DLD1 (cell line): ENCODE measurements around the gene ANKMY2.
"Not testable (repeated sequence)": the region's sequence is repeated elsewhere in the genome, so short reads cannot be mapped to it uniquely, and the experiment has no call there.

ENCODE experiments used
- in situ Hi-C: cut with HindIII; loops from 2 replicates; pipeline ENCODE4 v1.10.0; 2017; ENCODE audit warnings: low sequenced_read_pairs

The ANKMY2 gene

GRCh38 chr7:16645593-16646471 lies at the start of gene ANKMY2, which contains the start of gene BZW2:
Gene ANKMY2, minus strand, starts transcription at chr7:16645754. Its CDS starts 181 bp downstream, at chr7:16645573.
Gene BZW2, plus strand, starts transcription at chr7:16646181. Its CDS starts 19,263 bp downstream, at chr7:16665444.
- in situ Hi-C loops, result no loop called here

DNA sequence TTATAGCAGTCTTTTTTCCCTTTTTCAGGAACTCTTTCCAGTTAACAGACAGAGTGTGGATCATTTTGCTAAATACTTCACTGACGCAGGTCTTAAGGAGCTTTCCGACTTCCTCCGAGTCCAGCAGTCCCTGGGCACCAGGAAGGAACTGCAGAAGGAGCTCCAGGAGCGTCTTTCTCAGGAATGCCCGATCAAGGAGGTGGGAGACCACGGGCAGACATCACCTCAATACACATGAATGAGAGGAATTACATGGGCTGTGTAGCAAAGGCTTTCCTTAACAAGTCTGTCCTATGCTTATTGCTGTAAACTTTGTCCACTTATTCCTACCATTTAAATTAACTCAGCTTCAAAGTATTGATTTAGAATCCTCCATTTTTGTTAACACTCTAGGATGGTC lies 49.3 kb upstream of the ANKMY2 start:
- in situ Hi-C loops, result no loop called here

DNA sequence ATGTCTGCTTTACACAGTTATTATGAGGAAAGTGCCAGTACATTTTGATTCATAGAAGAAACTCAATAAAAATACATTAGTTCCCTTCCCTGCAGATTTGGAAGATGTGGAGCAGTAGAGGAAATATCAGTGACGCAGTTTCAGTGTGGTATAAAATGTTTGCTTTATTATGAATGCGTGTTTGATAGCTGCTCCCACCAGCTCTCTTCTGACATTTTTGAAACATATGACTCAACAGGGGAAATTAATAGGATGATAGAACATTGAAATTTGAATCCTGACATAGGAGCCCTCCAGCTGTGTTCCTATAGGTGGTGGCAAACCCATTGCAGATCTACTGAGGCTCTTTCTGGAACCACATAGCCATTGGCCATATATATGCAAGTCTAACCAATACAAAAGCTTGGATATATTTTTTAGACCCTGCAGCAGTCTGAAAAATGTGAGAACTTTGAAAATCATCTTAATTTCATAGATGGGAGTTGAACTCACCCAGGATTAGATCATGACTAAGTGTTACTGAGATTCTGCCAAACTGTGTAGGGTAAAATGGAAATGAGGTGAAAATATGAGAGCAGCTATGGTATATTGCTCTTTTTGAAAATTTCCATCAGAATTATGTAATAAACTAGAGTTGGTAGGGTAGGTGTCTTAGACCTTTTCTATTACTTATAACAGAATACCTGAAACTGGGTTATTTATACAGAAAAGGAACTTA lies 48.2 kb upstream of the ANKMY2 start:
- in situ Hi-C loops, result no loop called here

GRCh38 chr7:16691241-16691640 lies 45.7 kb upstream of the ANKMY2 start:
- in situ Hi-C loops, result no loop called here

GRCh38 chr7:16688249-16688648 lies 42.7 kb upstream of the ANKMY2 start:
- in situ Hi-C loops, result no loop called here

DNA sequence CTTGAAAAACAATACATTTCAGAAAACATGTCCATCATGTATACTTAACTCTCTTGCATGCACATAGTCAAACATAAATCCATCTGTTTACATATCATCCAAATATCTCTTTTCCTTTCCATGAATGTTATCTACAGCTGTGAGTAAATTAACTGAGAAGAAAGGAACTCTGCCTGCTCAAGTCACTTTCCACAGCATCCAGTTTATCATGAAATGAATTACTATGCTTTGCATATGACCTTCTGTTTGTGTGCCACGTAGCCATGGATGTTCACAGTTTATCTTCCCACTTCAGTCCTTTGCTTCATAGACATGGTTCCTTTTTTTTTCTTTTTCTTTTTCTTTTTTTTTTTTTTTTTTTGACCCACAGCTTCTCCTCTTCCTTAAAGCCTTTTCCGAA lies 40.0 kb upstream of the ANKMY2 start:
- in situ Hi-C loops, result no loop called here

DNA sequence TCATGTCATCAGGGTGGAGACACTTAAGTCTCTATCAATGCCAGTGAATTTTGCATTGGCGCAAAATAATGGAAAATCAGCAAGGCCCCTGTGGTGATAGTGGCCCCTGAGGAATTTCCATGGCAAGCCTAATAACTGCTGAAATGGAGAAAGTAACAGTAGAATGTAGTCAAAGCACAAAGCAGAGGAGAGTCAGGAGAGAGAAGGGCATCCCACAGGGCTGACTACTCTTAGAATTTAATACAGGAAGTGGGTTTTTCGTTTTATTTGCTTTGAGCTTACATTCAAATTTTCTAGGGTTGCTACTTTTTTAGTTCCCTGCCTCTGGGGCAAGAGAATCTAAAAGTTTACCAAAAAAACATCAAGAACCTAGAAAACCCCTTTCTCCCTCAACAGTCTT lies 39.4 kb upstream of the ANKMY2 start:
- in situ Hi-C loops, result no loop called here

- in situ Hi-C loops, result not testable (repeated sequence)
Observed at GRCh38 chr7:16678645-16679566, 33.4 kb upstream of the ANKMY2 start.

DNA sequence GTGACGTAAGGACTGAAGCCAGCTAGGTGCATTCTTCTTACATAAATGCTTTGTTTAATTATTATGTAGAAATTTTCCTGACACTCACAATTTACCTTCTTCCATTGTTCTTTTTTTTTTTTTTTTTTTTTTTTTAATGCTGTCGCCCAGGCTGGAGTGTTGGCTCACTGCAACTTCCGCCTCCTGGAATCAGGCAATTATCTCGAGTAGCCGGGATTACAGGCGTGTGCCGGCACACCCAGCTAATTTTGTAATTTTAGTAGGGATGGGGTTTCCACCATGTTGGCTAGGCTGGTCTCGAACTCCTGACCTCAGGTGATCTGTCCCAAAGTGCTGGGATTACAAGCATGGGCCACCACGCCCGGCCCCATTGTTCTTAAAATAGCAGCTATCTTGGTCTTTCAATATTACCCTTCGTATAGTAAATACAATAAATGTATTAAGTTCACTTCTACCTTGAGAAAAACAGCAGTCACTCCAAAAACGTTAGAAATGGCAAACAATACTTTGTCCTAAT lies 32.5 kb upstream of the ANKMY2 start:
- in situ Hi-C loops, result no loop called here

DNA sequence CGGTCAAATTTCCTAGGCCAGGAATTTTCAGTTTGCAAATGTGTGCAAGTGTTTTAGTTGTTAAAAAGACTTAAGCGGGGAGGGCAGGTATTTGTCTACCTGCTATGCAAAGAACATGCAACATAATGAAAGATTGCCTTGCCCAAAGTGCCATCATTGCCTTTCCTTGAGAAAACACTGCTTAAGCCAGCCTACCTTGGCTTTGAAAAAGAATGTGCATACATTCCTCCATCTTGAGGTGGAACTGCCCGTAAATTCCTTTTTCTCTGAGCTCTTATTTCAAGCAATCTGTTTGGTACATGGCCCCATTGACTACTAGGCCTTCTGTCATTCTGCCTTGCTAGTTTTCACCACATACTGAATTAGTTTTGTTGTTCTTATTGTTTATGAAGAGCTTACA lies 29.7 kb upstream of the ANKMY2 start:
- in situ Hi-C loops, result no loop called here

- in situ Hi-C loops, result no loop called here
Observed at GRCh38 chr7:16671811-16672210, 26.3 kb upstream of the ANKMY2 start.

DNA sequence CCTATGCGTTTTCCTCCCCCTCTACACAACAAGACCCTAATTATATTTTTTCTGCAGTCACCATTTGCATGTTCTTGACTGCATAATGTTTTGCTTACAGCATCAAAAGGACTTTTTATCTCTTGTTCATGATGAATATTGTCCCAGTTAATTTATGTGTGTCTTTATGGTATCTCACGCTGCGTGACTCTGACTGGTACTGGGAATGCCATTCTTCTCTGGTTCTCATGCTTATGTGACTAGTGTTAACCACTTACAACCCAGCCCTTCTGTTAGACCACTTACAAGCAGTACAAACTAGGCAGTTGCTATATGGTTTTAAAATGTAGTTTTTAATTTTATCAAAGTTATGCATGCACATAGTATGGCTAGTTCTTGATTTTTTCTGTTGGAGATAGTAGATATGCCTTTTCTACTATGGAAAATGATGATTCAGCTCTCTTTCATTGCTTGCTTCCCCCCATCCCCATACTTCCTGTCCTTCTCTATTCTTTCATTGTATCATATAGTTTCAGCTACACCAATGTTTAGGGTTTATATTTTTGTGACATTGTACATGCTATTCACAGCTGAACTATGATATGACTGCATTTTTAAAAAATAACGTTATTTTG lies 25.3 kb upstream of the ANKMY2 start:
- in situ Hi-C loops, result no loop called here

GRCh38 chr7:16670021-16670420 lies 24.5 kb upstream of the ANKMY2 start:
- in situ Hi-C loops, result no loop called here

- in situ Hi-C loops, result no loop called here
Observed at GRCh38 chr7:16669581-16669980, 24.0 kb upstream of the ANKMY2 start.

- in situ Hi-C loops, result no loop called here
Observed at GRCh38 chr7:16668978-16669377, 23.4 kb upstream of the ANKMY2 start.

- in situ Hi-C loops, result no loop called here
Observed at GRCh38 chr7:16668049-16668858, 22.7 kb upstream of the ANKMY2 start.

DNA sequence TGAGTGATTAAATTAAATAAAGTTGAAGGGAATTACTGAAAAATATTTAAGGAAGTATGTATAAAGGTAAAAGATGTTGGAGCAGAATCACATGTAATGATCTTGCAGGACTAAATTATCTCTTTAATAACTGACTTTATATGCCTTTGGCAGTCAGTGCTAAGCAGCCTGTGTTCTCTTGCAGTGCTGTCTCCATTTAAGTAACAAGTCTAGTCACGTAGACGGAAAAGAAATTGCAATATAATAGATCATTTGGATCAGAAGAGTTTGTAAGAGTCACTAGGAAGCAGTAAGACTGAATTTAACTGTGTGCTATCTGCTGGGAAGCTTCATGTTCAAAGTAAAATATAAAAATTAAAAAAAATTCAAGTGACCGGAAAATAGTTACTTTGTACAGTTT lies 21.8 kb upstream of the ANKMY2 start:
- in situ Hi-C loops, result no loop called here

- in situ Hi-C loops, result no loop called here
Observed at GRCh38 chr7:16661924-16662323, 16.4 kb upstream of the ANKMY2 start.

DNA sequence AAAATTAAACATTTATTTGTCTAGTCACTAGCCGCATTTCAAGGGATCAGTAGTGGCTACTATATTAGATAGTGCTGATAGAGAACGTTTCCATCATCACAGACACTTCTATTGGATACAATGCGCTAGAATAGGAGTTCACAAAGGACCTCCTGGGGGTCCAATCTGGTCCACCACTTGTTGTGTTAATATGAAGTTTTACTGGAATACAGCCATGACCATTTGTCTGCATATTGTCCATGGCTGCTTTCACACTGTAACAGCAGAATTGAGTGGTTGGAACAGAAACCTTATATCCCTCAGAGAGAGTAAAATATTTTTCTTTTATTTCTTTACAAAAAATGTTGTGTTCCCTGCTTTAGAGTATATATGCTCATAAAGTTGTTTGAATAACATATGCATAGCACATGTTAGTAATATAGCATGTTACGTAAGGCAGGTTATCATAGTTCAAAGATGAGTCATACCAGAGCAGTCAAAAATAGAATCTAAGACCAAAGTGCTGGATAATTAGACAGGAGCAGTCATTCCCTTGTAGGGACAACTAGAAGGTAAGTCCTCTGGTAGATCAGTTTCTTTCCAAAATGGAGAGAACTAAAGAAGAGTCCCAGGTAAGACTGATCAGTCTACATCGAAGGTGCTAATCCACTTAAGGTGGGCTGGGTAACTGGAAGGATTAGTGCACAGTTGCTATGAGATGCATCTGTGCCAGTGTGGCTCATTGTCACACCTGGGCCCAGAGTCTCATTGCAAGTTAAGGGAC lies 15.3 kb upstream of the ANKMY2 start:
- in situ Hi-C loops, result no loop called here
